WTC11 (cell line): Measurements from ENCODE around the gene RPE. TPM values are rescaled to one million over a fixed set of nuclear protein-coding genes. Genes with fewer than 3 reads are reported as not detected.

Experiments
- ATAC-seq: fragments of 200-7000 bp; cut with Tn5 transposase; 2 replicates; pipeline ENCODE4 v1.10.0; 2021; ENCODE audit warnings: mild to moderate bottlenecking, moderate library complexity
- CTCF ChIA-PET: fragments of 300-600 bp; sonication (Branson Sonifier 250); formaldehyde crosslinking; loops from one replicate; lab custom pipeline; 2021; ENCODE audit warnings: antibody characterized with exemption; lab: Charles Lee
- POLR2A ChIA-PET: fragments of 350-600 bp; sonication (Branson Sonifier 250); formaldehyde crosslinking; loops from one replicate; lab custom pipeline; 2021; ENCODE audit warnings: antibody characterized with exemption; lab: Charles Lee
- DNase-seq: peaks from one replicate; pipeline ENCODE4 v3.0.0; 2021; ENCODE audit warnings: low spot score
- H3K27ac Mint-ChIP-seq: 2 replicates; pipeline ENCODE4 v1.8.0; 2021; ENCODE audit warnings: mixed read lengths
- H3K27me3 Mint-ChIP-seq: 2 replicates; pipeline ENCODE4 v1.8.0; 2021; ENCODE audit warnings: low read depth, mild to moderate bottlenecking, moderate library complexity, mixed read lengths
- H3K36me3 Mint-ChIP-seq: 2 replicates; pipeline ENCODE4 v1.8.0; 2021; ENCODE audit warnings: mixed read lengths
- H3K4me1 Mint-ChIP-seq: 2 replicates; pipeline ENCODE4 v1.8.0; 2022; ENCODE audit warnings: mixed read lengths
- H3K4me3 Mint-ChIP-seq: 2 replicates; pipeline ENCODE4 v1.8.0; 2021; ENCODE audit warnings: mild to moderate bottlenecking, moderate library complexity, mixed read lengths
- H3K9me3 Mint-ChIP-seq: 2 replicates; pipeline ENCODE4 v1.8.0; 2021; ENCODE audit warnings: mixed read lengths
- CDX4 ChIP-seq: fragments of 250-450 bp; sonication (Bioruptor Pico); IDR thresholded peaks from 2 replicates; pipeline ENCODE4 v1.9.0; 2021; ENCODE audit warnings: moderate library complexity, mild to moderate bottlenecking, inconsistent platforms, borderline replicate concordance
- E2F1 ChIP-seq: sonication (generic); formaldehyde crosslinking; IDR thresholded peaks from 2 replicates; pipeline ENCODE4 v1.8.0; 2022; ENCODE audit warnings: mild to moderate bottlenecking, missing genetic modification reagents
- GABPB1 ChIP-seq: sonication (generic); formaldehyde crosslinking; IDR thresholded peaks from 2 replicates; pipeline ENCODE4 v1.8.1; 2023; ENCODE audit warnings: mild to moderate bottlenecking, missing genetic modification reagents
- JUN ChIP-seq: sonication (generic); formaldehyde crosslinking; IDR thresholded peaks from 2 replicates; pipeline ENCODE4 v1.8.0; 2023; ENCODE audit warnings: mild to moderate bottlenecking, missing genetic modification reagents
- NFATC4 ChIP-seq: fragments of 250-450 bp; sonication (Bioruptor Pico); IDR thresholded peaks from 2 replicates; pipeline ENCODE4 v1.9.0; 2021; ENCODE audit warnings: mild to moderate bottlenecking
- NR1H2 ChIP-seq: sonication (generic); formaldehyde crosslinking; IDR thresholded peaks from 2 replicates; pipeline ENCODE4 v1.9.0; 2021; ENCODE audit warnings: mild to moderate bottlenecking, moderate library complexity, missing genetic modification reagents
- OVOL2 ChIP-seq: fragments of 250-450 bp; sonication (Bioruptor Pico); IDR thresholded peaks from 2 replicates; pipeline ENCODE4 v1.9.0; 2021; ENCODE audit warnings: mild to moderate bottlenecking, borderline replicate concordance
- RORB ChIP-seq: fragments of 250-450 bp; sonication (Bioruptor Pico); IDR thresholded peaks from 2 replicates; pipeline ENCODE4 v1.9.0; 2021; ENCODE audit warnings: mild to moderate bottlenecking
- SMAD4 ChIP-seq: sonication (generic); formaldehyde crosslinking; IDR thresholded peaks from 2 replicates; pipeline ENCODE4 v1.8.0; 2022; ENCODE audit warnings: mild to moderate bottlenecking, missing genetic modification reagents
- TEAD1 ChIP-seq: sonication (generic); formaldehyde crosslinking; IDR thresholded peaks from 2 replicates; pipeline ENCODE4 v1.8.0; 2022; ENCODE audit warnings: mild to moderate bottlenecking, missing genetic modification reagents
- ZNF138 ChIP-seq: sonication (generic); formaldehyde crosslinking; conservative IDR thresholded peaks from 2 replicates; pipeline ENCODE4 v1.8.1; 2022; ENCODE audit warnings: mild to moderate bottlenecking, moderate library complexity, missing genetic modification reagents
- ZNF396 ChIP-seq: fragments of 250-450 bp; sonication (Bioruptor Pico); IDR thresholded peaks from 2 replicates; pipeline ENCODE4 v1.8.0; 2021; ENCODE audit warnings: mild to moderate bottlenecking, moderate library complexity, borderline replicate concordance
- ZNF416 ChIP-seq: fragments of 250-450 bp; sonication (Bioruptor Pico); IDR thresholded peaks from 2 replicates; pipeline ENCODE4 v1.9.0; 2021; ENCODE audit warnings: mild to moderate bottlenecking, inconsistent platforms
- ZNF671 ChIP-seq: fragments of 250-450 bp; sonication (Bioruptor Pico); IDR thresholded peaks from 2 replicates; pipeline ENCODE4 v1.8.0; 2021; ENCODE audit warnings: mild to moderate bottlenecking
- total RNA-seq: library from RNA; stranded (reverse); gene quantifications from 3 replicates; pipeline ENCODE4 v1.2.3, GENCODE V29; 2021
- TF ChIP-seq, protein P1 (sequence below): fragments of 250-450 bp; sonication (Bioruptor Pico); IDR thresholded peaks from 2 replicates; pipeline ENCODE4 v1.9.0; 2021; ENCODE audit warnings: mild to moderate bottlenecking, borderline replicate concordance
- TF ChIP-seq, protein P2 (sequence below): fragments of 200-600 bp; IDR thresholded peaks from 2 replicates; pipeline ENCODE4 v1.8.0; 2022; ENCODE audit warnings: antibody characterized with exemption
- TF ChIP-seq, protein P3 (sequence below): sonication (generic); formaldehyde crosslinking; conservative IDR thresholded peaks from 2 replicates; pipeline ENCODE4 v1.8.1; 2023; ENCODE audit warnings: mild to moderate bottlenecking, low read depth, missing genetic modification reagents, moderate library complexity
- TF ChIP-seq, protein P4 (sequence below): sonication (generic); formaldehyde crosslinking; IDR thresholded peaks from 2 replicates; pipeline ENCODE4 v1.8.0; 2022; ENCODE audit warnings: mild to moderate bottlenecking, missing genetic modification reagents
- TF ChIP-seq, protein P5 (sequence below): sonication (generic); formaldehyde crosslinking; IDR thresholded peaks from 2 replicates; pipeline ENCODE4 v1.8.0; 2022; ENCODE audit warnings: missing genetic modification reagents

Gene RPE
- total RNA-seq, 1 experiment from 2014 or later: 66.5 TPM

- H3K4me1 Mint-ChIP-seq: peaks cover 4% of the 10 kb centered on the region
- POLR2A ChIA-PET: no interaction called here
- no peak overlapping the region for H3K4me3 Mint-ChIP-seq
Observed at GRCh38 chr2:210009896-210010295, 7.5 kb downstream of the RPE start.

GRCh38 chr2:210020138-210020537, 17.7 kb downstream of the RPE start:
- H3K27me3 Mint-ChIP-seq: no peaks in the 10 kb centered on the region
- POLR2A ChIA-PET: no interaction called here
- TF ChIP-seq NFATC4 (CRISPR knock-in tag) (no peak), ZNF416 (no peak), ZNF138 (no peak), RORB (CRISPR knock-in tag) (no peak), OVOL2 (CRISPR knock-in tag) (no peak), TEAD1 (CRISPR knock-in tag) (no peak), CDX4 (CRISPR knock-in tag) (no peak)
- TF ChIP-seq, protein P1, sequence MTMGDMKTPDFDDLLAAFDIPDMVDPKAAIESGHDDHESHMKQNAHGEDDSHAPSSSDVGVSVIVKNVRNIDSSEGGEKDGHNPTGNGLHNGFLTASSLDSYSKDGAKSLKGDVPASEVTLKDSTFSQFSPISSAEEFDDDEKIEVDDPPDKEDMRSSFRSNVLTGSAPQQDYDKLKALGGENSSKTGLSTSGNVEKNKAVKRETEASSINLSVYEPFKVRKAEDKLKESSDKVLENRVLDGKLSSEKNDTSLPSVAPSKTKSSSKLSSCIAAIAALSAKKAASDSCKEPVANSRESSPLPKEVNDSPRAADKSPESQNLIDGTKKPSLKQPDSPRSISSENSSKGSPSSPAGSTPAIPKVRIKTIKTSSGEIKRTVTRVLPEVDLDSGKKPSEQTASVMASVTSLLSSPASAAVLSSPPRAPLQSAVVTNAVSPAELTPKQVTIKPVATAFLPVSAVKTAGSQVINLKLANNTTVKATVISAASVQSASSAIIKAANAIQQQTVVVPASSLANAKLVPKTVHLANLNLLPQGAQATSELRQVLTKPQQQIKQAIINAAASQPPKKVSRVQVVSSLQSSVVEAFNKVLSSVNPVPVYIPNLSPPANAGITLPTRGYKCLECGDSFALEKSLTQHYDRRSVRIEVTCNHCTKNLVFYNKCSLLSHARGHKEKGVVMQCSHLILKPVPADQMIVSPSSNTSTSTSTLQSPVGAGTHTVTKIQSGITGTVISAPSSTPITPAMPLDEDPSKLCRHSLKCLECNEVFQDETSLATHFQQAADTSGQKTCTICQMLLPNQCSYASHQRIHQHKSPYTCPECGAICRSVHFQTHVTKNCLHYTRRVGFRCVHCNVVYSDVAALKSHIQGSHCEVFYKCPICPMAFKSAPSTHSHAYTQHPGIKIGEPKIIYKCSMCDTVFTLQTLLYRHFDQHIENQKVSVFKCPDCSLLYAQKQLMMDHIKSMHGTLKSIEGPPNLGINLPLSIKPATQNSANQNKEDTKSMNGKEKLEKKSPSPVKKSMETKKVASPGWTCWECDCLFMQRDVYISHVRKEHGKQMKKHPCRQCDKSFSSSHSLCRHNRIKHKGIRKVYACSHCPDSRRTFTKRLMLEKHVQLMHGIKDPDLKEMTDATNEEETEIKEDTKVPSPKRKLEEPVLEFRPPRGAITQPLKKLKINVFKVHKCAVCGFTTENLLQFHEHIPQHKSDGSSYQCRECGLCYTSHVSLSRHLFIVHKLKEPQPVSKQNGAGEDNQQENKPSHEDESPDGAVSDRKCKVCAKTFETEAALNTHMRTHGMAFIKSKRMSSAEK (CRISPR knock-in tag): no peak

More at GRCh38 chr2:210009896-210010295, 7.5 kb downstream of the RPE start:
- no peaks in the 10 kb centered on the region for H3K27me3 Mint-ChIP-seq
- CTCF ChIA-PET: interaction anchor here (1.5 kb wide), 1 partner anchor 189 kb away, joined by 5 read pairs; no protein-coding TSS in a partner anchor
- ATAC-seq: no peak
- H3K36me3 Mint-ChIP-seq: peaks cover 39% of the 10 kb centered on the region
- TF ChIP-seq GABPB1 (CRISPR knock-in tag) (no peak), NR1H2 (no peak), JUN (CRISPR knock-in tag) (no peak), ZNF396 (CRISPR knock-in tag) (no peak), SMAD4 (no peak), E2F1 (CRISPR knock-in tag) (no peak), ZNF671 (CRISPR knock-in tag) (no peak)
- TF ChIP-seq, protein P2, sequence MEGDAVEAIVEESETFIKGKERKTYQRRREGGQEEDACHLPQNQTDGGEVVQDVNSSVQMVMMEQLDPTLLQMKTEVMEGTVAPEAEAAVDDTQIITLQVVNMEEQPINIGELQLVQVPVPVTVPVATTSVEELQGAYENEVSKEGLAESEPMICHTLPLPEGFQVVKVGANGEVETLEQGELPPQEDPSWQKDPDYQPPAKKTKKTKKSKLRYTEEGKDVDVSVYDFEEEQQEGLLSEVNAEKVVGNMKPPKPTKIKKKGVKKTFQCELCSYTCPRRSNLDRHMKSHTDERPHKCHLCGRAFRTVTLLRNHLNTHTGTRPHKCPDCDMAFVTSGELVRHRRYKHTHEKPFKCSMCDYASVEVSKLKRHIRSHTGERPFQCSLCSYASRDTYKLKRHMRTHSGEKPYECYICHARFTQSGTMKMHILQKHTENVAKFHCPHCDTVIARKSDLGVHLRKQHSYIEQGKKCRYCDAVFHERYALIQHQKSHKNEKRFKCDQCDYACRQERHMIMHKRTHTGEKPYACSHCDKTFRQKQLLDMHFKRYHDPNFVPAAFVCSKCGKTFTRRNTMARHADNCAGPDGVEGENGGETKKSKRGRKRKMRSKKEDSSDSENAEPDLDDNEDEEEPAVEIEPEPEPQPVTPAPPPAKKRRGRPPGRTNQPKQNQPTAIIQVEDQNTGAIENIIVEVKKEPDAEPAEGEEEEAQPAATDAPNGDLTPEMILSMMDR: no peak
- TF ChIP-seq, protein P3, sequence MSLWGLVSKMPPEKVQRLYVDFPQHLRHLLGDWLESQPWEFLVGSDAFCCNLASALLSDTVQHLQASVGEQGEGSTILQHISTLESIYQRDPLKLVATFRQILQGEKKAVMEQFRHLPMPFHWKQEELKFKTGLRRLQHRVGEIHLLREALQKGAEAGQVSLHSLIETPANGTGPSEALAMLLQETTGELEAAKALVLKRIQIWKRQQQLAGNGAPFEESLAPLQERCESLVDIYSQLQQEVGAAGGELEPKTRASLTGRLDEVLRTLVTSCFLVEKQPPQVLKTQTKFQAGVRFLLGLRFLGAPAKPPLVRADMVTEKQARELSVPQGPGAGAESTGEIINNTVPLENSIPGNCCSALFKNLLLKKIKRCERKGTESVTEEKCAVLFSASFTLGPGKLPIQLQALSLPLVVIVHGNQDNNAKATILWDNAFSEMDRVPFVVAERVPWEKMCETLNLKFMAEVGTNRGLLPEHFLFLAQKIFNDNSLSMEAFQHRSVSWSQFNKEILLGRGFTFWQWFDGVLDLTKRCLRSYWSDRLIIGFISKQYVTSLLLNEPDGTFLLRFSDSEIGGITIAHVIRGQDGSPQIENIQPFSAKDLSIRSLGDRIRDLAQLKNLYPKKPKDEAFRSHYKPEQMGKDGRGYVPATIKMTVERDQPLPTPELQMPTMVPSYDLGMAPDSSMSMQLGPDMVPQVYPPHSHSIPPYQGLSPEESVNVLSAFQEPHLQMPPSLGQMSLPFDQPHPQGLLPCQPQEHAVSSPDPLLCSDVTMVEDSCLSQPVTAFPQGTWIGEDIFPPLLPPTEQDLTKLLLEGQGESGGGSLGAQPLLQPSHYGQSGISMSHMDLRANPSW (CRISPR knock-in tag): no peak
- TF ChIP-seq, protein P4, sequence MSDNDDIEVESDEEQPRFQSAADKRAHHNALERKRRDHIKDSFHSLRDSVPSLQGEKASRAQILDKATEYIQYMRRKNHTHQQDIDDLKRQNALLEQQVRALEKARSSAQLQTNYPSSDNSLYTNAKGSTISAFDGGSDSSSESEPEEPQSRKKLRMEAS: no peak
- TF ChIP-seq, protein P5, sequence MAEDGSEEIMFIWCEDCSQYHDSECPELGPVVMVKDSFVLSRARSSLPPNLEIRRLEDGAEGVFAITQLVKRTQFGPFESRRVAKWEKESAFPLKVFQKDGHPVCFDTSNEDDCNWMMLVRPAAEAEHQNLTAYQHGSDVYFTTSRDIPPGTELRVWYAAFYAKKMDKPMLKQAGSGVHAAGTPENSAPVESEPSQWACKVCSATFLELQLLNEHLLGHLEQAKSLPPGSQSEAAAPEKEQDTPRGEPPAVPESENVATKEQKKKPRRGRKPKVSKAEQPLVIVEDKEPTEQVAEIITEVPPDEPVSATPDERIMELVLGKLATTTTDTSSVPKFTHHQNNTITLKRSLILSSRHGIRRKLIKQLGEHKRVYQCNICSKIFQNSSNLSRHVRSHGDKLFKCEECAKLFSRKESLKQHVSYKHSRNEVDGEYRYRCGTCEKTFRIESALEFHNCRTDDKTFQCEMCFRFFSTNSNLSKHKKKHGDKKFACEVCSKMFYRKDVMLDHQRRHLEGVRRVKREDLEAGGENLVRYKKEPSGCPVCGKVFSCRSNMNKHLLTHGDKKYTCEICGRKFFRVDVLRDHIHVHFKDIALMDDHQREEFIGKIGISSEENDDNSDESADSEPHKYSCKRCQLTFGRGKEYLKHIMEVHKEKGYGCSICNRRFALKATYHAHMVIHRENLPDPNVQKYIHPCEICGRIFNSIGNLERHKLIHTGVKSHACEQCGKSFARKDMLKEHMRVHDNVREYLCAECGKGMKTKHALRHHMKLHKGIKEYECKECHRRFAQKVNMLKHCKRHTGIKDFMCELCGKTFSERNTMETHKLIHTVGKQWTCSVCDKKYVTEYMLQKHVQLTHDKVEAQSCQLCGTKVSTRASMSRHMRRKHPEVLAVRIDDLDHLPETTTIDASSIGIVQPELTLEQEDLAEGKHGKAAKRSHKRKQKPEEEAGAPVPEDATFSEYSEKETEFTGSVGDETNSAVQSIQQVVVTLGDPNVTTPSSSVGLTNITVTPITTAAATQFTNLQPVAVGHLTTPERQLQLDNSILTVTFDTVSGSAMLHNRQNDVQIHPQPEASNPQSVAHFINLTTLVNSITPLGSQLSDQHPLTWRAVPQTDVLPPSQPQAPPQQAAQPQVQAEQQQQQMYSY (CRISPR knock-in tag): no peak
- TF ChIP-seq, all 79 proteins: peak for 0
- Mint-ChIP-seq H3K9me3 (no peaks in the 10 kb centered on the region), H3K27ac (no peak overlapping the region)
- no peak for DNase-seq

More at GRCh38 chr2:210020138-210020537, 17.7 kb downstream of the RPE start:
- no peak overlapping the region for H3K27ac Mint-ChIP-seq
- no peaks in the 10 kb centered on the region for H3K9me3 Mint-ChIP-seq
- no peak overlapping the region for H3K4me3 Mint-ChIP-seq
- H3K36me3 Mint-ChIP-seq: peaks cover 67% of the 10 kb centered on the region
- CTCF ChIA-PET: no interaction called here
- no peak for ATAC-seq
- DNase-seq: no peak
- H3K4me1 Mint-ChIP-seq: no peaks in the 10 kb centered on the region
